ENCODE results near the gene ALCAM. TPM values are rescaled to one million over a fixed set of nuclear protein-coding genes. Genes with fewer than 3 reads are reported as not detected.

Gene ALCAM
- total RNA-seq, 1 experiment from 2014 or later = 32.3 TPM

GRCh38 chr3:105425153-105425502 lies 58.4 kb downstream of the ALCAM start:
- H3K27ac ChIP-seq (ENCODE audit: low read length) = no peak overlapping the region
- no TSS peak for BruUV-seq (replicated peaks)
- no peaks in the 10 kb centered on the region for H3K4me1 ChIP-seq (ENCODE audit: control insufficient read depth, insufficient read depth, low read length)
- intact Hi-C loops (cut with micrococcal nuclease; ENCODE audit: unreplicated experiment) (no loop called here), in situ Hi-C loops (cut with HindIII; ENCODE audit: low pct_unique_long_range_greater_than_20kb, low sequenced_read_pairs) (no loop called here)
- CTCF ChIA-PET = no interaction called here
- no peaks in the 10 kb centered on the region for H3K36me3 ChIP-seq (ENCODE audit: control insufficient read depth, insufficient read depth, low read length)
- ATAC-seq (no peak), DNase-seq (ENCODE audit: low read depth, low spot score) (no peak)
- no peak overlapping the region for H3K4me3 ChIP-seq (ENCODE audit: low read depth in 2 of 2, low read length in 2 of 2)
- TF ChIP-seq POLR2AphosphoS5 (IDR thresholded peaks at IDR 0.05; ENCODE audit: low read depth, low read length) (no peak), SIN3A (IDR thresholded peaks at IDR 0.05; ENCODE audit: borderline replicate concordance, insufficient read depth, low read depth, low read length) (no peak), CTCF (IDR thresholded peaks at IDR 0.05) (no peak), TCF7L2 (IDR thresholded peaks at IDR 0.05; ENCODE audit: low read depth, low read length) (no peak), REST (IDR thresholded peaks at IDR 0.05; ENCODE audit: insufficient read depth in 1 of 2, low read depth in 2 of 2, low read length in 1 of 2) (no peak)
- POLR2A ChIA-PET = no interaction called here
- H3K9me3 ChIP-seq (ENCODE audit: control insufficient read depth, insufficient read depth, low read depth, low read length) = no peaks in the 10 kb centered on the region
- no peaks in the 10 kb centered on the region for H3K27me3 ChIP-seq (ENCODE audit: control insufficient read depth, insufficient read depth, low read length)

- no peak for DNase-seq (ENCODE audit: low read depth, low spot score)
- H3K4me3 ChIP-seq (ENCODE audit: low read depth in 2 of 2, low read length in 2 of 2) = no peak overlapping the region
- BruUV-seq (replicated peaks) = no TSS peak
- no peaks in the 10 kb centered on the region for H3K9me3 ChIP-seq (ENCODE audit: control insufficient read depth, insufficient read depth, low read depth, low read length)
- no peaks in the 10 kb centered on the region for H3K36me3 ChIP-seq (ENCODE audit: control insufficient read depth, insufficient read depth, low read length)
- intact Hi-C loops (cut with micrococcal nuclease; ENCODE audit: unreplicated experiment) (no loop called here), in situ Hi-C loops (cut with HindIII; ENCODE audit: low pct_unique_long_range_greater_than_20kb, low sequenced_read_pairs) (no loop called here)
- H3K27me3 ChIP-seq (ENCODE audit: control insufficient read depth, insufficient read depth, low read length) = no peaks in the 10 kb centered on the region
- H3K4me1 ChIP-seq (ENCODE audit: control insufficient read depth, insufficient read depth, low read length) = no peaks in the 10 kb centered on the region
- H3K27ac ChIP-seq (ENCODE audit: low read length) = no peak overlapping the region
- TF ChIP-seq SIN3A (IDR thresholded peaks at IDR 0.05; ENCODE audit: borderline replicate concordance, insufficient read depth, low read depth, low read length) (no peak), POLR2AphosphoS5 (IDR thresholded peaks at IDR 0.05; ENCODE audit: low read depth, low read length) (no peak), TCF7L2 (IDR thresholded peaks at IDR 0.05; ENCODE audit: low read depth, low read length) (no peak), REST (IDR thresholded peaks at IDR 0.05; ENCODE audit: insufficient read depth in 1 of 2, low read depth in 2 of 2, low read length in 1 of 2) (no peak), CTCF (IDR thresholded peaks at IDR 0.05) (no peak)
- ATAC-seq = no peak
- CTCF ChIA-PET = no interaction called here
- POLR2A ChIA-PET = no interaction called here
These were observed 60.6 kb downstream of the ALCAM start for GRCh38 chr3:105427332-105427731.

Data from Panc1 (cell line).